SK-N-MC (cell line): ENCODE data around the gene ULBP3.
"Not testable (repeated sequence)": the region's sequence is repeated elsewhere in the genome, so short reads cannot be mapped to it uniquely, and the experiment has no call there.

Experiments
- DNase-seq: peaks from one replicate; pipeline ENCODE4 v3.0.0-alpha.2; 2011; ENCODE audit warnings: low read depth, low spot score
- H3K27ac ChIP-seq: fragments of 200-600 bp; sonication (generic); 2 replicates; pipeline ENCODE4 v1.5.1; 2016; ENCODE audit warnings: mixed run types
- H3K36me3 ChIP-seq: fragments of 200-600 bp; sonication (generic); 2 replicates; pipeline ENCODE4 v1.6.1; 2017; ENCODE audit warnings: antibody characterized with exemption, low read length, mixed read lengths; ENCODE audit not compliant: insufficient read depth
- H3K4me3 ChIP-seq: fragments of 200-600 bp; sonication (generic); 2 replicates; pipeline ENCODE4 v1.5.1; 2016
- H3K9ac ChIP-seq: fragments of 200-600 bp; sonication (generic); 2 replicates; pipeline ENCODE4 v1.8.0; 2017; ENCODE audit warnings: mixed run types, mixed read lengths; ENCODE audit not compliant: insufficient read length
- H3K9me3 ChIP-seq: fragments of 200-600 bp; sonication (generic); 2 replicates; pipeline ENCODE4 v1.6.1; 2017; ENCODE audit warnings: low read depth, mild to moderate bottlenecking, antibody characterized with exemption, low read length, moderate library complexity, mixed read lengths
- EZH2 ChIP-seq: fragments of 200-600 bp; sonication (generic); IDR thresholded peaks from one replicate; pipeline ENCODE4 v1.6.1; 2017; ENCODE audit warnings: antibody characterized with exemption
- FOXP2 ChIP-seq: optimal IDR thresholded peaks from 2 replicates; pipeline ENCODE3; 2011; ENCODE audit warnings: mild to moderate bottlenecking, moderate library complexity; ENCODE audit not compliant: insufficient read depth; ENCODE audit errors: extremely low read length, control extremely low read depth
- POLR2AphosphoS5 ChIP-seq: IDR thresholded peaks from 2 replicates; pipeline ENCODE4 v1.6.1; 2012; ENCODE audit warnings: mild to moderate bottlenecking, low read depth, low read length, borderline replicate concordance

Gene ULBP3

DNA sequence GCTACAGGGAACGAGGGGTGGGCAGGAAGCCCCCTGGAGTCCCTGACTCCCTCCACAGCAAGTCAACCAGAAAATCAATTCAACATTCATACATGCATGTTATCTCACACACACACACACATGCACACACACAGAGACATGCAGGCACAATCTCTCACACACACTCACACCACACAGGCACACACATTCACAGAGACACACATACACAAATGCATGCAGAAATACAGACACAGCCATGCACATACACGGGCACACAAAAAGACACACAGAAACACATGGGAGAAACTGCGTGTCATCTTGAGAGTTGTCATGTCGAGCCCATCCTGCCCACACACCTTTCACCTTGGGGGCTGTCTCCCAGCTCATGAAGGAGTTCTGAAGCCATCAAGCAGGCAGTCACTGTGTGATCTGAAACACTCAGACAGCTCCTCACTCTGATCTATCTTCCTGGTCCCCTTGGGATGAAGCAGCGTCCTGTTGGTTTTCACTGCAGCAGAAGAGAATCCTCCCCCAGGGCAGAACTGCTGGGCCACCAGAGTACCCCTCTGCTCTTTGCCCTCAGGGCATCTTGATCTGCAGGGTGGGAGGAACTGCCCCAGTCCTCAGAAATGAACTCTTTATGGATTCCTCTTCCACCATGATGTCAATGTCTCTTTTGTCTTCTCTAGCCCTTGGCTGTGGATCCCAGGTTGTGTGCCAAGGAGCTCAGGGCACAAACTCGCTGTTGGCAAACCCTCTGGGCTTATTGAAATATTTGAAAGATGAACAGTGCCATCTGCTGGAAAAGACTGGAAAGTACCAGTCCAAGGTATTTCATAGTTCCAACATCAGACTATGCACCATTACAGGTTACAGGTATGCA, 52.4 kb downstream of the ULBP3 start:
- Histone ChIP-seq H3K4me3 (no peak overlapping the region), H3K27ac (no peak overlapping the region), H3K9me3 (no peaks in the 10 kb centered on the region), H3K36me3 (no peaks in the 10 kb centered on the region), H3K9ac (no peak overlapping the region)
- TF ChIP-seq FOXP2 (no peak), EZH2 (no peak), POLR2AphosphoS5 (no peak)
- DNase-seq = peak; percentile 35

DNA sequence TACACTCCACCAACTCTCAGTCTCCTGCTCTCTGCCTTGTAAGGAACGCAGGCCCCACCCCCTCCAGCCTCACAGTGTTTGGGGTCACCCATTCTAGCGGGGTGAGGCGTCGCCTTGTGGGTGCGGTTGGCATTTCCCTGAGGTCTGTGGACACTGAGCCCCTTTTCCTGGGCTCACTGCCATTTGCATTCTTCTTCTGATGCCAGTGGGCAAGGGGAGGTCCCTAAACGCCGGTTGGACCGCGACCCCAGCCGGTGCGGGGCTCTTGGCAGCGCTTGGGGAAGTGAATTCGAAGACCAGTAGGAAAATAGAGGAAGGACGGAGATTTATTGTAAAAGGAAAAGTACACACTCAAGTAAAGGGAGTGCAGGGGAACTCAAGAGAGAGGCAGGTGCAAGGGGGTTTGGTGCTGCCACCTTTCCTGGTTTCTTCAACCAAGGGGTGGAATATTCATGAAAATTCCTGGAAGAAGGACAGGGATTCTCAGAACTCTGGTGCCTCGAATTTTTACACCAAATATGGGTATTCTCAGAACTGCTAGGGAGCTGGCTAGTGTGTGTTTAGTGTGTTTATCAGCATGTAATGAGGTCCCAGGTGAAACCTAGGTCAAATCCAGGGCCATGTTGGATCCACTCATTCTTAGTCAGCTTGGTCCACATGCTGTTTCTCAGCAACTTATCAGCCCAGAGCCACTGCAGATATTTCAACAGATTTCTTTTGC, 53.5 kb downstream of the ULBP3 start:
- not testable (repeated sequence) for H3K4me3 ChIP-seq, DNase-seq, H3K27ac ChIP-seq

DNA sequence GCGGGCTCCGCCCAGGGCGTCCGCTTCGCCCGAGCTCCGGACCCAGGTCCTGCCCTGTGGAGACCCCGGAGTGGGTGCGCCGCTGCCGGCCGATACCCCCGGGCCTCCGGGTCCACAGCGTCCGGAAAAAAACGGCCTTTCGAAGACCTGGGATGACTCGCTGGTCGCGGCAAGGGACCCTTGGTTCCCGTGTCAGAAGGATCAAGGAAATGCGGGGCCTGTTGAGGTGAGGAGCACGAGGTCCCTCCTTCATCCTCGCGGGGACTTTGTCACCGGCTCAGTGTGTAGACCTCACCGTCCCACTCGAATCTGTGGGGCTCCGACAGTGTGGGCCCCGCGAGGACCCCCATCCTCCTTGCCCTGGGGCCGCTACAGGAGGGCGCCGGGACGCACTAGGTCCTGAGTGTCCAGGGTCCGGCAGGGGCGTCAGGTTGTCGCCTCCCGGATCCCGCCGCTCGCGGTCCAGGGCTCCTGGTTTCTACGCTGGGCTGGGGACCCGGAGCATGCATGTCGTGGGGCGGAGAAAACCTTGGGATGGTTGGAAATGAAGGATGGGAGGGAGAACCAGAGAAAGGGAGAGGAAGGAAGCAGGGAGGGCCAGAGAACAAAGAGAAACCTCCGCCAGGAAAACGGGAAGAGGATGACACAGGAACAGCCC, 54.2 kb downstream of the ULBP3 start:
- DNase-seq, H3K4me3 ChIP-seq, H3K36me3 ChIP-seq: not testable (repeated sequence)

More for the DNA sequence above, 53.5 kb downstream of the ULBP3 start:
- H3K9ac ChIP-seq, H3K9me3 ChIP-seq, H3K36me3 ChIP-seq: not testable (repeated sequence)

DNA sequence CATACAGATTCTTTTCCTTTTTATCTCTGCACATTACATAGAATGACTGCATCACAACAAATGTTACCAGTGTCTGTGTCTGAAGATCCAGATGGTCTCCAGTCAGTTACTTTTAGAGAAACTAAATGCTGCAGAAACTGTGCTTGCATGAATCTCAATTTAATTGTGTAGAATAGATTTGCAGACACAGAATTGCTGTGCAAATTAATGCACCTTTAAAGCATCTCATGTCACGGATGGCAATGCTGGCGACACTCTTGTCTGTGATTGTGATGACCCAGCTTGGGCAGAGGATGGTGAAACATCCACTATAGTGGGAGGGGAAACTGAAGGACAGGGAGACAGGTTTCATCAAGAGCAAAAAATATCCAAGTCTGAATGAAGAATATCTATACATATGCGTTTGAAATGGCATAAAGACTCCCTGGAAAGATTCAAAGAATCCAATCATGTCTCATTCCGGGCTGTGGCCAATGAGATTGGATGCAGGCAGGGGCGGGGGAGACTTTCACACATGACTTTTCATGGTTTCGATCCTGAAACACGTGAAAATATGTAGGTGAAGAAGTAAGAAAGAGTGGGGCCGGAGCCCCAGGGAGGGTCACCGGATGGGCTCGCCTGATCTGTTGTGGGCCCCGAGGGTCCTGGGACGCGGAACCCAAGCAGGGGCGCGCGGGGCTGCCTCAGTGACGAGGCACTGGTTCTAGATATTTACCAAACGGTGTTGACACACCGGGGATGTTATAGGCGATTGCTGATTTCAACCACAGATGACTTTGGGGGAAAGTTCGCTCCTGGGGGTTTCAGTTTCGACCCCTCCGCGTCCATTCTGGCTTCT, 54.9 kb downstream of the ULBP3 start:
- H3K27ac ChIP-seq, H3K36me3 ChIP-seq, DNase-seq, H3K9me3 ChIP-seq, H3K9ac ChIP-seq, H3K4me3 ChIP-seq: not testable (repeated sequence)

More for the DNA sequence above, 54.2 kb downstream of the ULBP3 start:
- not testable (repeated sequence) for H3K9me3 ChIP-seq, H3K9ac ChIP-seq, H3K27ac ChIP-seq

DNA sequence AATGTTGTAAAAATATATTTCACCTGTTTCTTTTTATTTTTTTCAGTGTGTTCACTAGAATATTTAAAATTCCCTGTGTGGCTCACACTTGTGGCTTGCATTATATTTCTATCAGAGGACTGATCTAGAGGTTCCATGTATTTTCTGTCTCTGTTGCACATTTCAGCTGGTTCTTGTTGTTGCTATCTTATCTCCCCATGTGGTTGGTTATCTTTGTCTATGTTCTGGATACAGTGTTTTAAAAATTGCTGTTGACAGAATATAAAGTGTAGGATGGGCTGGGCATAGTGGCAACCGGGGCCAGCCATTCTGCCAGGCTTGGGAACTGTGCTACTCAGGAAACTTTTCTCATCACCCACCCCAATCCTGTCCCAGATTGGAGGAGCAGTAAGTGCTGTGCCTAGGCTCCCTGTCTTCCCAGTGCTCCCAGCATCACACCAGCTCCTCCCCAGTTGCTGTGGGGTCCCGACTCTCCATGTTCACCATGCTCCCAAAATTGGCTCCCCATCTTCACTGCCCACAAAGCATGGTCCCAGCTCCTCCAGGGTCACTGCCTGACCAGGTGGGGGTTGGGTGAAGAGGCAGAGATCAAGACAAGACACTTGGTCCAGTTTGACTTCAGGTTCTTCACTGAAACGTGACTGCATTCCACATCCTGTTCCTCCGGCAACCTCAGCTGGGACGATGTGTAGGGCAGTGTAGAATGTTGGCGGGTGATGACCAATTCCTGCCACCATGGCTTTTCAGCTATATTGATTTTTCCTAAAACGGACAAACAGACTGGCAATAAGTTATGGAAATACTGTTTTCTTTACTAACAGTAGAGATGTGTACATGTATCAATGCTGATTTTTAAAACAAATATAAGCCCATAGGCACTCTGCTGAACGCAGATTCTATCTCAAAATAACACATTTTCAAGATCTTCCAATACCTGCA, 55.8 kb downstream of the ULBP3 start:
- DNase-seq, H3K4me3 ChIP-seq, H3K36me3 ChIP-seq, H3K27ac ChIP-seq, H3K9ac ChIP-seq, H3K9me3 ChIP-seq: not testable (repeated sequence)
